ENCODE results near the gene ERI2.

The ERI2 gene

GRCh38 chr16:20839504-20839903, 33.2 kb upstream of the ERI2 start:
- no peak for TF ChIP-seq CTCF (IDR thresholded peaks at IDR 0.05; ENCODE audit: low read depth, low read length, missing control alignments)
- no peak overlapping the region for H3K4me3 ChIP-seq (replicated peaks; ENCODE audit: low read depth, low read length)
- no peak for DNase-seq (ENCODE audit: extremely low read depth, low read depth)

- TF ChIP-seq CTCF (IDR thresholded peaks at IDR 0.05; ENCODE audit: low read depth, low read length, missing control alignments) = no peak
- DNase-seq (ENCODE audit: extremely low read depth, low read depth) = no peak
- H3K4me3 ChIP-seq (replicated peaks; ENCODE audit: low read depth, low read length) = no peak overlapping the region
These were observed 32.0 kb upstream of the ERI2 start for GRCh38 chr16:20838240-20838639.

DNA sequence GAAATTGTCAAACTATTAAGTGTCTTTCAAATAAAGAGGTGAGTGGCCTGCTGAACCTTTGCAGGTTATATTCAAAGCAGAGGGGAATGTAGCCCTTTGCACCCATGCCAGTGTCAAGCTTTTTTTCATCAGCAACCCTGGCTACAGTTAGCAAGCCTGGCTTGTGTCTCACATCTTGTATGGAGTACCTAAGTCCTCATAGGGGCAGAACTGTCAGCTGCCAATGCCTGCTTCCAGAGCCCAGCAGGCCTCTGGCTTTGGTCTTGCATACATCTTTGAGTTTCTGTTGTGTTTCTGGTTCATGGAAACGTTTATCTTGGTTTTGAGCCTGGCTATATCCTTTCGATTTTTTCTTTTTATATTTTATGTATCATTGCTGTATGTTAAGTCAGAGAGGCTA, 26.8 kb upstream of the ERI2 start:
- DNase-seq (ENCODE audit: extremely low read depth, low read depth) = no peak
- no peak overlapping the region for H3K4me3 ChIP-seq (replicated peaks; ENCODE audit: low read depth, low read length)
- no peak for TF ChIP-seq CTCF (IDR thresholded peaks at IDR 0.05; ENCODE audit: low read depth, low read length, missing control alignments)

GRCh38 chr16:20830372-20830771, 24.1 kb upstream of the ERI2 start:
- DNase-seq (ENCODE audit: extremely low read depth, low read depth) = no peak
- no peak overlapping the region for H3K4me3 ChIP-seq (replicated peaks; ENCODE audit: low read depth, low read length)
- TF ChIP-seq CTCF (IDR thresholded peaks at IDR 0.05; ENCODE audit: low read depth, low read length, missing control alignments) = no peak

DNA sequence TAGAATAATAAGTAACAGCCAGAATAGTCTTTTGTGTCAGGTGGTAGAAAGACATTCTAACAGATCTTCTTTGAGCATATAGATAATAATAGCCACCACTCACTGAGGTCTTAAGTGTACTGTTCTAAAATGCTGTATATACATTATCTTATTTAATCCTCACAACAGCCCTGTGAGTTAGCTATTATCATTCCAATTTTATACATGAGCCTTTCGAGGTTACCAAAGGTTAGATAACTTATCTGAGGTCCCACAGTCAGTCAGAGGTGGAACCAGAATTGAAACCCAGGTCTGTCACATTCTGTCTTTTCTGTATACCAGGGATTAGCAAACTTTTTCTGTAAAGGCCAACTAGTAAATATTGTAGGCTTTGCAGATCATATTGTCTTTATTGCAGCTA, 23.3 kb upstream of the ERI2 start:
- H3K4me3 ChIP-seq (replicated peaks; ENCODE audit: low read depth, low read length) = no peak overlapping the region
- no peak for DNase-seq (ENCODE audit: extremely low read depth, low read depth)
- TF ChIP-seq CTCF (IDR thresholded peaks at IDR 0.05; ENCODE audit: low read depth, low read length, missing control alignments) = no peak

DNA sequence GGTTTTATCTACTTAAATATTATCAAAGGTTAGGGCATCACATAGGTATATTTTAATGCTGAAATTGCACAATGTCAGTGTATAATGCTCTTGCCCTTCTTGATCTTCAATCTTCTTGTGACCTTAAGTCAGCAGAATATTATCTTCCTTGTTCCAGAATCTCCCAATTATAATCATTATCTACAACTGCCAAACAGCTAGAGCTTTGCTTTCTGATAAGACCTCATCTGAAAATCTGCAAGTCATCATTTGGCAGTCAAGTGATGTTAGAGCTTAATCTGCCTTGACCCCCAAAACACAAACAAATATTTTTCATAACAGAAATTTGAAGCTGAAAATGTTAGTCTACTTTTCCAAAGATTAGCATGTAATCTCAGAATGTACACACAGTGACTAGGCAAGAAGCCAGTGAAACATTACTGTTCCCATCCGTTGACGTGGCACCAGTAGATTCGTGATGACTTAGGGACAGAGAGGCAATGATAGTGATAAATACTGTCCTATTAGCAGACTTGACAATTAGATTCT, 19.8 kb upstream of the ERI2 start:
- no peak overlapping the region for H3K4me3 ChIP-seq (replicated peaks; ENCODE audit: low read depth, low read length)
- TF ChIP-seq CTCF (IDR thresholded peaks at IDR 0.05; ENCODE audit: low read depth, low read length, missing control alignments) = no peak
- no peak for DNase-seq (ENCODE audit: extremely low read depth, low read depth)

All from HFF-Myc (cell line).